Uterus (tissue), 2 donors: ENCODE results near the gene LAPTM5.

ENCODE experiments used
- POLR2A ChIP-seq, 2 donors: fragments of 450-650 bp; IDR thresholded peaks; one replicate each; pipeline ENCODE4 v1.6.1; 2016; ENCODE audit warnings: antibody characterized with exemption in 2 of 2, mild to moderate bottlenecking in 1 of 2, moderate library complexity in 1 of 2
- TF ChIP-seq, protein P1 (sequence below), 4 experiments: fragments of 200-600 bp in 2 of 4; fragments of 450-650 bp in 2 of 4; sonication (generic) in 2 of 4; IDR thresholded peaks; one replicate each; pipeline ENCODE4 v1.5.1; 2016 to 2019; ENCODE audit warnings: antibody characterized with exemption in 4 of 4, mild to moderate bottlenecking in 2 of 4, moderate library complexity in 1 of 4

- no peak for TF ChIP-seq POLR2A (IDR thresholded peaks at IDR 0.05)
- TF ChIP-seq, protein P1, sequence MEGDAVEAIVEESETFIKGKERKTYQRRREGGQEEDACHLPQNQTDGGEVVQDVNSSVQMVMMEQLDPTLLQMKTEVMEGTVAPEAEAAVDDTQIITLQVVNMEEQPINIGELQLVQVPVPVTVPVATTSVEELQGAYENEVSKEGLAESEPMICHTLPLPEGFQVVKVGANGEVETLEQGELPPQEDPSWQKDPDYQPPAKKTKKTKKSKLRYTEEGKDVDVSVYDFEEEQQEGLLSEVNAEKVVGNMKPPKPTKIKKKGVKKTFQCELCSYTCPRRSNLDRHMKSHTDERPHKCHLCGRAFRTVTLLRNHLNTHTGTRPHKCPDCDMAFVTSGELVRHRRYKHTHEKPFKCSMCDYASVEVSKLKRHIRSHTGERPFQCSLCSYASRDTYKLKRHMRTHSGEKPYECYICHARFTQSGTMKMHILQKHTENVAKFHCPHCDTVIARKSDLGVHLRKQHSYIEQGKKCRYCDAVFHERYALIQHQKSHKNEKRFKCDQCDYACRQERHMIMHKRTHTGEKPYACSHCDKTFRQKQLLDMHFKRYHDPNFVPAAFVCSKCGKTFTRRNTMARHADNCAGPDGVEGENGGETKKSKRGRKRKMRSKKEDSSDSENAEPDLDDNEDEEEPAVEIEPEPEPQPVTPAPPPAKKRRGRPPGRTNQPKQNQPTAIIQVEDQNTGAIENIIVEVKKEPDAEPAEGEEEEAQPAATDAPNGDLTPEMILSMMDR (IDR thresholded peaks at IDR 0.05): no peak
Measured at GRCh38 chr1:30702823-30703222, 54.8 kb downstream of the LAPTM5 start.
